Trophoblast cell (in vitro differentiated cells and primary cell): ENCODE results near the gene ANKRD45.

ENCODE experiments used
- DNase-seq, 2 donors: peaks; one replicate each; pipeline ENCODE4 v3.0.0-alpha.2; 2016
- H2AFZ ChIP-seq: 2 replicates; pipeline ENCODE4 v1.6.1; 2013; ENCODE audit warnings: low read length, moderate library complexity, mild to moderate bottlenecking; ENCODE audit not compliant: insufficient read depth, poor library complexity
- H2AK5ac ChIP-seq: 2 replicates; pipeline ENCODE4 v1.6.1; 2013; ENCODE audit warnings: mild to moderate bottlenecking, low read length
- H2BK120ac ChIP-seq: 2 replicates; pipeline ENCODE4 v1.6.1; 2013; ENCODE audit warnings: low read length, mild to moderate bottlenecking, moderate library complexity; ENCODE audit not compliant: insufficient read depth, poor library complexity
- H2BK12ac ChIP-seq: 2 replicates; pipeline ENCODE4 v1.6.1; 2013; ENCODE audit warnings: mild to moderate bottlenecking, low read length, moderate library complexity
- H2BK5ac ChIP-seq: 2 replicates; pipeline ENCODE4 v1.6.1; 2013; ENCODE audit warnings: low read length, low read depth, moderate library complexity, mild to moderate bottlenecking; ENCODE audit not compliant: poor library complexity
- H3K14ac ChIP-seq: 2 replicates; pipeline ENCODE4 v1.6.1; 2013; ENCODE audit warnings: mild to moderate bottlenecking, low read length
- H3K18ac ChIP-seq: 2 replicates; pipeline ENCODE4 v1.6.1; 2013; ENCODE audit warnings: mild to moderate bottlenecking, low read length
- H3K23ac ChIP-seq: 2 replicates; pipeline ENCODE4 v1.6.1; 2013; ENCODE audit warnings: low read length
- H3K27ac ChIP-seq: 2 replicates; pipeline ENCODE4 v1.5.1; 2013; ENCODE audit warnings: low read depth, mild to moderate bottlenecking, inconsistent platforms, low read length, moderate library complexity
- H3K27me3 ChIP-seq: 2 replicates; pipeline ENCODE4 v1.6.1; 2013; ENCODE audit warnings: inconsistent platforms, mild to moderate bottlenecking, low read length, moderate library complexity; ENCODE audit not compliant: insufficient read depth
- H3K36me3 ChIP-seq, 2 experiments: 1 replicate in 1 of 2; 2 replicates in 1 of 2; pipeline ENCODE4 v1.6.1; 2013; ENCODE audit warnings: low read length in 2 of 2, mild to moderate bottlenecking in 2 of 2, moderate library complexity in 1 of 2; ENCODE audit not compliant: insufficient read depth in 2 of 2, control insufficient read depth in 1 of 2
- H3K4ac ChIP-seq: 2 replicates; pipeline ENCODE4 v1.6.1; 2013; ENCODE audit warnings: low read depth, mild to moderate bottlenecking, low read length, moderate library complexity
- H3K4me1 ChIP-seq, 2 experiments: 1 replicate in 1 of 2; 2 replicates in 1 of 2; pipeline ENCODE4 v1.6.1; 2013; ENCODE audit warnings: low read length in 2 of 2, mild to moderate bottlenecking in 2 of 2, moderate library complexity in 1 of 2; ENCODE audit not compliant: insufficient read depth in 2 of 2, control insufficient read depth in 1 of 2
- H3K4me2 ChIP-seq: 2 replicates; pipeline ENCODE4 v1.6.1; 2013; ENCODE audit warnings: inconsistent platforms, mild to moderate bottlenecking, low read length, moderate library complexity
- H3K4me3 ChIP-seq: 2 replicates; pipeline ENCODE4 v1.5.1; 2013; ENCODE audit warnings: mild to moderate bottlenecking, low read depth, low read length, inconsistent platforms
- H3K79me1 ChIP-seq: one replicate; pipeline ENCODE4 v1.6.1; 2013; ENCODE audit warnings: low read length
- H3K79me2 ChIP-seq: 2 replicates; pipeline ENCODE4 v1.6.1; 2013; ENCODE audit warnings: low read length, mild to moderate bottlenecking; ENCODE audit not compliant: control insufficient read depth, insufficient read depth, poor library complexity
- H3K9ac ChIP-seq: 2 replicates; pipeline ENCODE4 v1.6.1; 2013; ENCODE audit warnings: mild to moderate bottlenecking, low read length
- H3K9me3 ChIP-seq: 2 replicates; pipeline ENCODE4 v1.6.1; 2013; ENCODE audit warnings: low read depth, mild to moderate bottlenecking, control low read depth, inconsistent platforms, low read length; ENCODE audit not compliant: insufficient read depth
- H4K12ac ChIP-seq: 2 replicates; pipeline ENCODE4 v1.6.1; 2013; ENCODE audit warnings: low read depth, mild to moderate bottlenecking, low read length, moderate library complexity
- H4K8ac ChIP-seq: 2 replicates; pipeline ENCODE4 v1.6.1; 2013; ENCODE audit warnings: low read depth, mild to moderate bottlenecking, low read length, moderate library complexity
- H4K91ac ChIP-seq: one replicate; pipeline ENCODE4 v1.6.1; 2013; ENCODE audit warnings: low read depth, mild to moderate bottlenecking, low read length, moderate library complexity
- WGBS: extraction: QIAGEN DNeasy Blood & Tissue Kit; methylation state at CpG from one replicate; pipeline ENCODE4 v1.1.7; 2013; ENCODE audit warnings: missing lambda C conversion rate; ENCODE audit not compliant: insufficient read length, insufficient coverage; ENCODE audit errors: extremely low coverage; 5-methylcytosine and 5-hydroxymethylcytosine counted together

ANKRD45 gene

GRCh38 chr1:173562813-173563212 is 106.8 kb downstream of the ANKRD45 start:
- Histone ChIP-seq H3K9me3 (no peaks in the 10 kb centered on the region), H3K27me3 (no peaks in the 10 kb centered on the region), H3K4me3 (no peak overlapping the region), H3K18ac (no peak overlapping the region), H3K79me2 (no peaks in the 10 kb centered on the region), H3K4ac (no peak overlapping the region), H3K79me1 (no peaks in the 10 kb centered on the region), H2BK5ac (no peak overlapping the region), H3K27ac (no peak overlapping the region), H3K4me2 (no peak overlapping the region), H4K8ac (no peak overlapping the region), H3K14ac (no peak overlapping the region), H2BK12ac (no peak overlapping the region), H2BK120ac (no peak overlapping the region), H2AFZ (no peak overlapping the region), H2AK5ac (no peak overlapping the region), H3K36me3 (no peaks in the 10 kb centered on the region), H3K4me1 (no peaks in the 10 kb centered on the region), H3K9ac (no peak overlapping the region), H4K12ac (no peak overlapping the region), H3K23ac (no peak overlapping the region), H4K91ac (no peak overlapping the region)
- peak; percentile 9 to 48 for DNase-seq
- no CpG with 5 or more reads among the region's 6 CpGs for WGBS

- no peak overlapping the region for H2AFZ ChIP-seq
Measured at GRCh38 chr1:173561263-173561662, 108.4 kb downstream of the ANKRD45 start.

GRCh38 chr1:173560285-173560880 is 109.3 kb downstream of the ANKRD45 start:
- Histone ChIP-seq H3K23ac (no peak overlapping the region), H3K4me1 (no peaks in the 10 kb centered on the region), H2BK120ac (no peak overlapping the region)

More at GRCh38 chr1:173561263-173561662, 108.4 kb downstream of the ANKRD45 start:
- Histone ChIP-seq H3K14ac (no peak overlapping the region), H3K79me1 (no peaks in the 10 kb centered on the region), H4K12ac (no peak overlapping the region), H2BK120ac (no peak overlapping the region), H3K4ac (no peak overlapping the region), H3K9me3 (no peaks in the 10 kb centered on the region), H3K23ac (no peak overlapping the region), H4K8ac (no peak overlapping the region), H3K4me1 (no peaks in the 10 kb centered on the region), H3K9ac (no peak overlapping the region), H3K36me3 (no peaks in the 10 kb centered on the region), H2AK5ac (no peak overlapping the region), H4K91ac (no peak overlapping the region), H3K79me2 (no peaks in the 10 kb centered on the region), H3K18ac (no peak overlapping the region), H2BK12ac (no peak overlapping the region), H3K27me3 (no peaks in the 10 kb centered on the region), H3K27ac (no peak overlapping the region), H3K4me3 (no peak overlapping the region), H3K4me2 (no peak overlapping the region), H2BK5ac (no peak overlapping the region)
- no peak for DNase-seq
- no CpG with 5 or more reads among the region's 1 CpG for WGBS

More at GRCh38 chr1:173560285-173560880, 109.3 kb downstream of the ANKRD45 start:
- no peak overlapping the region for H3K4me3 ChIP-seq
- H3K79me2 ChIP-seq: no peaks in the 10 kb centered on the region
- no peak overlapping the region for H3K18ac ChIP-seq
- no peak overlapping the region for H3K9ac ChIP-seq
- no peak overlapping the region for H2AK5ac ChIP-seq
- H4K91ac ChIP-seq: no peak overlapping the region
- H3K14ac ChIP-seq: no peak overlapping the region
- no peak overlapping the region for H3K4me2 ChIP-seq
- no peaks in the 10 kb centered on the region for H3K27me3 ChIP-seq
- H4K12ac ChIP-seq: no peak overlapping the region
- no peak for DNase-seq
- WGBS: no CpG with 5 or more reads among the region's 3 CpGs
- H3K4ac ChIP-seq: no peak overlapping the region
- H3K27ac ChIP-seq: no peak overlapping the region
- no peaks in the 10 kb centered on the region for H3K36me3 ChIP-seq
- no peak overlapping the region for H2AFZ ChIP-seq
- H4K8ac ChIP-seq: no peak overlapping the region
- H3K9me3 ChIP-seq: no peaks in the 10 kb centered on the region
- H2BK12ac ChIP-seq: no peak overlapping the region
- H3K79me1 ChIP-seq: no peaks in the 10 kb centered on the region
- no peak overlapping the region for H2BK5ac ChIP-seq
